Measurements from ENCODE around the gene TMEM163.

TMEM163 gene

DNA sequence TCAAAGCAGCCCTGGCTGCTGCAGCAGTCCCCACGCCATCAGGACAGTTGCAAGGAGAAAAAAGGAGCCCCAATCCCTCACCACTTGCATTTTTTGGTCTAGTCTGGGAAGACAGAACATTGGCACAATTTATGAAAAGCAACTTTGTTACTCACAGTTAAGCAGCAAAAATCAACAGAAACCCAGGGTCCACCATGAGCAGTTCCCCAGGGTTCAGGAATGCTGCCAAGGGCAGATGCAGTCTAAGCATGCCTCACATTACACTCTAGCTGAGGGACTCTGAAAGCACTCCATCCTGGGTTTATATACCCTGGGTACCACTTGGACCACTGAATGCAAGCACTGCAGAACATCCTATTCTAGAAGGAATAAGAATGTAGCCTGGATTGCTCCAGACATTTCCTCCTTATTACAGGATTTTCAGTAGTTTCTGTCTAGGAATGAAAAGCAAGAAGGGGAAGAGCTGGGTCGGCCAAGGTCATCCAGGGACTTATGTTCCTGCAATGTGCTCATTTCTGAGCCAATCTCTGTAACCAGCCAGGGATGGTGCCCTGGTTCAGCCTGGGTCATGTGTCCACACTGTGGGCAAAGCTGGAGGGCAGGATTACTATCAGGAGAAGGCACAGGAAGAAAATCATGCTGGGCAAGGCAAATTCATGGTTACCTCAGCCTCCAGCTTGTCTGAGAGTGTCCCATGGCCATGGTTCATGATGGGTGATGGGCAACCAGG, 19.5 kb upstream of the TMEM163 start:
- no peak overlapping the region for H3K27ac ChIP-seq
- no peak for TF ChIP-seq CTCF (IDR thresholded peaks at IDR 0.05)
- DNase-seq (ENCODE audit: low spot score) = no peak
- H3K4me3 ChIP-seq = no peak overlapping the region

- no peak for DNase-seq (ENCODE audit: low spot score)
- no peak for TF ChIP-seq CTCF (IDR thresholded peaks at IDR 0.05)
- Histone ChIP-seq H3K4me3 (no peak overlapping the region), H3K27ac (no peak overlapping the region)
These were observed 18.9 kb upstream of the TMEM163 start for GRCh38 chr2:134737671-134738070.

- DNase-seq (ENCODE audit: low spot score) = no peak
- H3K27ac ChIP-seq = no peak overlapping the region
- H3K4me3 ChIP-seq = no peak overlapping the region
- TF ChIP-seq CTCF (IDR thresholded peaks at IDR 0.05) = no peak
These were observed 17.5 kb upstream of the TMEM163 start for GRCh38 chr2:134736167-134736880.

- no peak for TF ChIP-seq CTCF (IDR thresholded peaks at IDR 0.05)
- DNase-seq (ENCODE audit: low spot score) = no peak
- Histone ChIP-seq H3K4me3 (no peak overlapping the region), H3K27ac (no peak overlapping the region)
These were observed 9.4 kb upstream of the TMEM163 start for GRCh38 chr2:134728163-134728562.

- no peak overlapping the region for H3K4me3 ChIP-seq
- no peak overlapping the region for H3K27ac ChIP-seq
- no peak for TF ChIP-seq CTCF (IDR thresholded peaks at IDR 0.05)
- DNase-seq (ENCODE audit: low spot score) = no peak
These were observed 8.6 kb upstream of the TMEM163 start for GRCh38 chr2:134727385-134727784.

GRCh38 chr2:134726645-134727044, 7.8 kb upstream of the TMEM163 start:
- TF ChIP-seq CTCF (IDR thresholded peaks at IDR 0.05) = no peak
- DNase-seq (ENCODE audit: low spot score) = no peak
- Histone ChIP-seq H3K4me3 (no peak overlapping the region), H3K27ac (no peak overlapping the region)

DNA sequence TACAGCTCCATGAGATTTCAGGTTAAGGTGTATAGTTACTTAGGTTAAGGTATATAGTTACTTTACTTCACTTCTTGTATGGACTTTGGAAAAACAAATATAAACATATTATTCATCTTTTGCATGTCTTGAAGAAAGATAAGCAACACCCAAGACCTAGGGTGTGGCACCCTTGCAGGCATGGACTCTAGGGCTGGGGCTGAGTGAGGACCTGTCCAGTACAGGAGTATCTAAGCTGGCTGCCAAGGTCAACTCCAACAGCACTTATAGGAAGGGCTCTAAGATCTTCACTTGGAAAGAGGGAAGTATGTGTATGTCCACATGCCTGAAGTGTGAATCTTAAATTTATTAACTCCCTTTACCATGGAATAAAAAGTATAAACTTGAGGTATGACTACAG, 7.1 kb upstream of the TMEM163 start:
- TF ChIP-seq CTCF (IDR thresholded peaks at IDR 0.05) = no peak
- no peak for DNase-seq (ENCODE audit: low spot score)
- no peak overlapping the region for H3K4me3 ChIP-seq
- no peak overlapping the region for H3K27ac ChIP-seq
